DOHH2 (cell line): ENCODE results near the gene FRYL.

ENCODE experiments used
- H3F3A ChIP-seq: fragments of 200-600 bp; sonication (generic), shearing (Covaris generic); 2 replicates; pipeline ENCODE4 v1.6.0; 2016; ENCODE audit warnings: antibody characterized with exemption, mild to moderate bottlenecking; ENCODE audit not compliant: control insufficient read depth, insufficient read depth
- H3K27ac ChIP-seq: fragments of 200-600 bp; sonication (generic); 2 replicates; pipeline ENCODE4 v1.5.1; 2014; ENCODE audit warnings: low read depth, mild to moderate bottlenecking, low read length, moderate library complexity
- H3K27me3 ChIP-seq: fragments of 200-600 bp; sonication (generic); 2 replicates; pipeline ENCODE4 v1.6.1; 2014; ENCODE audit warnings: mild to moderate bottlenecking, low read length, mixed read lengths; ENCODE audit not compliant: control insufficient read depth
- H3K36me3 ChIP-seq: fragments of 200-600 bp; sonication (generic); 2 replicates; pipeline ENCODE4 v1.6.1; 2014; ENCODE audit warnings: mild to moderate bottlenecking, low read length, moderate library complexity, mixed read lengths; ENCODE audit not compliant: control insufficient read depth
- H3K4me1 ChIP-seq: fragments of 200-600 bp; sonication (generic); 2 replicates; pipeline ENCODE4 v1.6.1; 2014; ENCODE audit warnings: mild to moderate bottlenecking, low read length, mixed read lengths; ENCODE audit not compliant: control insufficient read depth
- H3K4me2 ChIP-seq: fragments of 200-600 bp; sonication (generic); 2 replicates; pipeline ENCODE4 v1.6.0; 2014; ENCODE audit warnings: mild to moderate bottlenecking, low read length, moderate library complexity
- H3K4me3 ChIP-seq: fragments of 200-600 bp; sonication (generic); 2 replicates; pipeline ENCODE4 v1.5.1; 2014; ENCODE audit warnings: mild to moderate bottlenecking, low read length, mixed read lengths
- H3K79me2 ChIP-seq: fragments of 200-600 bp; sonication (generic); 2 replicates; pipeline ENCODE4 v1.6.1; 2014; ENCODE audit warnings: mild to moderate bottlenecking, low read length, mixed read lengths; ENCODE audit not compliant: control insufficient read depth
- H3K9me2 ChIP-seq: fragments of 200-600 bp; sonication (generic); replicated peaks from 2 replicates; pipeline ENCODE4 v1.6.1; 2014; ENCODE audit warnings: mild to moderate bottlenecking, low read length, mixed read lengths; ENCODE audit not compliant: control insufficient read depth
- H3K9me3 ChIP-seq: fragments of 200-600 bp; sonication (generic); 2 replicates; pipeline ENCODE4 v1.6.1; 2014; ENCODE audit warnings: antibody characterized with exemption, low read length, mixed read lengths; ENCODE audit not compliant: control insufficient read depth, insufficient read depth
- H4K20me1 ChIP-seq: fragments of 200-600 bp; sonication (generic); 2 replicates; pipeline ENCODE4 v1.6.0; 2014; ENCODE audit warnings: low read depth, mild to moderate bottlenecking, antibody characterized with exemption, low read length, moderate library complexity; ENCODE audit not compliant: control insufficient read depth, insufficient read depth
- EZH2phosphoT487 ChIP-seq: fragments of 200-600 bp; sonication (generic); IDR thresholded peaks from 2 replicates; pipeline ENCODE4 v1.6.1; 2017; ENCODE audit warnings: borderline replicate concordance, mild to moderate bottlenecking, antibody characterized with exemption, low read length, moderate library complexity, mixed read lengths
- TF ChIP-seq, protein P1 (sequence below): fragments of 200-600 bp; sonication (generic); IDR thresholded peaks from one replicate; pipeline ENCODE4 v1.5.1; 2014; ENCODE audit warnings: antibody characterized with exemption, mild to moderate bottlenecking, low read depth, low read length; ENCODE audit not compliant: poor library complexity, severe bottlenecking

Gene FRYL

DNA sequence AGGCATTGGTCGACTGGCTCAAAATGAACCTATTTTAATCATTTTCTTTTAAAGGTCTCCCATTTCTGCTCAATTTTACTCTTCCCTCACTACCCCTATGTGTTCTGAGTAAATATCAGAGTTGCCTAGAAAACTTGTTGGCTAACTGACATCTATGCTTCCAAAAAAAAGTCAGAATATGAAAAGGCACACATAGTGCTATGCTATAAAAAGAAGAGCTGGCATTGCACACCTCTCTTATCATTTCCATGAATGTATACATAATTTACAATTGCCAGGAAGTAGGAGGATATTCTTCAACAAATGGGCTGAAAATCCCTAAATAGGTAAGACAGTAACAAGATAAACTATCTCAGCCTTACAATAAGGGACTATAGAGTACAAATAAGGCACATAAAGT lies 70.2 kb downstream of the FRYL start:
- no peaks in the 10 kb centered on the region for H4K20me1 ChIP-seq
- H3F3A ChIP-seq = no peaks in the 10 kb centered on the region
- H3K36me3 ChIP-seq = peaks cover 26% of the 10 kb centered on the region
- H3K4me2 ChIP-seq = no peak overlapping the region
- H3K9me2 ChIP-seq = no peaks in the 10 kb centered on the region
- no peaks in the 10 kb centered on the region for H3K4me1 ChIP-seq
- H3K9me3 ChIP-seq = no peaks in the 10 kb centered on the region
- no peak overlapping the region for H3K4me3 ChIP-seq
- TF ChIP-seq, protein P1, sequence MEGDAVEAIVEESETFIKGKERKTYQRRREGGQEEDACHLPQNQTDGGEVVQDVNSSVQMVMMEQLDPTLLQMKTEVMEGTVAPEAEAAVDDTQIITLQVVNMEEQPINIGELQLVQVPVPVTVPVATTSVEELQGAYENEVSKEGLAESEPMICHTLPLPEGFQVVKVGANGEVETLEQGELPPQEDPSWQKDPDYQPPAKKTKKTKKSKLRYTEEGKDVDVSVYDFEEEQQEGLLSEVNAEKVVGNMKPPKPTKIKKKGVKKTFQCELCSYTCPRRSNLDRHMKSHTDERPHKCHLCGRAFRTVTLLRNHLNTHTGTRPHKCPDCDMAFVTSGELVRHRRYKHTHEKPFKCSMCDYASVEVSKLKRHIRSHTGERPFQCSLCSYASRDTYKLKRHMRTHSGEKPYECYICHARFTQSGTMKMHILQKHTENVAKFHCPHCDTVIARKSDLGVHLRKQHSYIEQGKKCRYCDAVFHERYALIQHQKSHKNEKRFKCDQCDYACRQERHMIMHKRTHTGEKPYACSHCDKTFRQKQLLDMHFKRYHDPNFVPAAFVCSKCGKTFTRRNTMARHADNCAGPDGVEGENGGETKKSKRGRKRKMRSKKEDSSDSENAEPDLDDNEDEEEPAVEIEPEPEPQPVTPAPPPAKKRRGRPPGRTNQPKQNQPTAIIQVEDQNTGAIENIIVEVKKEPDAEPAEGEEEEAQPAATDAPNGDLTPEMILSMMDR = no peak
- no peak for TF ChIP-seq EZH2phosphoT487
- no peak overlapping the region for H3K27ac ChIP-seq
- H3K27me3 ChIP-seq = no peaks in the 10 kb centered on the region
- peaks cover 31% of the 10 kb centered on the region for H3K79me2 ChIP-seq

DNA sequence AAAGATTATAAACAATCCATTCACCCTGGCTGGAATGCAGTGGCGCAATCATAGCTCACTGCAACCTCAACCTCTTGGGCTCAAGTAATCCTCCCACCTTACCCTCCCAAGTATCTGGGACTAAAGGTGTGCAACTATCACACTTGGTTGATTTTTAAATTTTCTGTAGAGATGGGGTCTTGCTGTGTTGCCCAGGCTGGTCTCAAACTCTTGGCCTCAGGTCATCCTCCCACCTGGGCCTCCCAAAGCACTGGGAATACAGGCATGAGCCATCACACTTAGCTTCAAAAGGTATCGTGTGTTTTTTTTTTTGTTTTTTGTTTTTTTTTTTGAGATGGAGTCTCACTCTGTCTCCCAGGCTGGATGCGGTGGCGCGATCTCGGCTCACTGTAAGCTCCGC lies 71.5 kb downstream of the FRYL start:
- H3K4me1 ChIP-seq = no peaks in the 10 kb centered on the region
- H3K9me2 ChIP-seq = no peaks in the 10 kb centered on the region
- no peaks in the 10 kb centered on the region for H3K9me3 ChIP-seq
- no peak overlapping the region for H3K4me3 ChIP-seq
- H3F3A ChIP-seq = no peaks in the 10 kb centered on the region
- H3K36me3 ChIP-seq = peaks cover 26% of the 10 kb centered on the region
- H3K27ac ChIP-seq = no peak overlapping the region
- TF ChIP-seq EZH2phosphoT487 = no peak
- TF ChIP-seq, protein P1 = no peak
- no peaks in the 10 kb centered on the region for H4K20me1 ChIP-seq
- H3K27me3 ChIP-seq = no peaks in the 10 kb centered on the region
- H3K79me2 ChIP-seq = peaks cover 36% of the 10 kb centered on the region
- H3K4me2 ChIP-seq = no peak overlapping the region

DNA sequence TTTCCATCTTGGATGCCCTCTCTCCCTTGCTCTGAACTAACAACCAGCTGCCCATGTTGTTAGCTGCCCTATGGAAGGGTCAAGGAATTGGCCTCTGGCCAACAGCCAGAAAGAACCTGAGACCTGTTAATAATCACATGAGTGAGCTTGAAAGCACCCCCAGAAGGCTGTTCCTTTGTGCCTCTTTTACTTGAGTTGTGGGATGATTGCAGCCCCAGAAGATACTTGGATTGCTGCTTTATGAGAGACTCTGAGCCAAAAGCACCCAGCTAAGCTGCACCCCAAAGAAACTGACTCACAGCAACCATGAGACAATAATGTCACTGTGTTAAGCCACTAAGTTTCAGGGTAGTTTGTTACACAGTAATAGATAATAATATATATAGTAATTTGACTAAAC lies 73.3 kb downstream of the FRYL start:
- no peak overlapping the region for H3K4me2 ChIP-seq
- no peaks in the 10 kb centered on the region for H4K20me1 ChIP-seq
- H3K4me1 ChIP-seq = no peaks in the 10 kb centered on the region

More for the DNA sequence above, 73.3 kb downstream of the FRYL start:
- H3K79me2 ChIP-seq = peaks cover 43% of the 10 kb centered on the region
- TF ChIP-seq EZH2phosphoT487 = no peak
- TF ChIP-seq, protein P1 = no peak
- no peaks in the 10 kb centered on the region for H3K9me3 ChIP-seq
- H3K27me3 ChIP-seq = no peaks in the 10 kb centered on the region
- H3K36me3 ChIP-seq = peaks cover 26% of the 10 kb centered on the region
- H3F3A ChIP-seq = no peaks in the 10 kb centered on the region
- no peak overlapping the region for H3K4me3 ChIP-seq
- H3K9me2 ChIP-seq = no peaks in the 10 kb centered on the region
- H3K27ac ChIP-seq = no peak overlapping the region
